Stimulated activated CD4-positive, alpha-beta T cell treated with anti-CD3 and anti-CD28 coated beads, Interleukin-12 subunit alpha, Interleukin-12 subunit beta, amount 100 ng/mL, for 48 hours (primary cell): ENCODE data around the gene MAP3K19.
A peak's percentile ranks its signal among the peaks of the same experiment; 100 is the strongest.
"Not testable (repeated sequence)": the region's sequence is repeated elsewhere in the genome, so short reads cannot be mapped to it uniquely, and the experiment has no call there.

ENCODE experiments used
- DNase-seq, 3 donors: peaks; one replicate each; pipeline ENCODE4 v3.0.0-alpha.2; 2020; ENCODE audit warnings: low read depth in 2 of 3, low spot score in 1 of 3

MAP3K19 gene

GRCh38 chr2:135047300-135047699 lies at the start of gene MAP3K19:
TSS of gene MAP3K19 (minus strand) at chr2:135047447. CDS start at chr2:135024647, 22,800 bp downstream.
- DNase-seq = no peak

GRCh38 chr2:135096665-135097446 lies 49.6 kb upstream of the MAP3K19 start:
- DNase-seq = no peak

- DNase-seq = no peak
Observed at GRCh38 chr2:135095591-135095990, 48.3 kb upstream of the MAP3K19 start.

- DNase-seq = no peak
Observed at GRCh38 chr2:135094508-135094907, 47.3 kb upstream of the MAP3K19 start.

GRCh38 chr2:135093670-135094330 lies 46.6 kb upstream of the MAP3K19 start:
- DNase-seq = no peak

GRCh38 chr2:135093193-135093592 lies 45.9 kb upstream of the MAP3K19 start:
- no peak for DNase-seq

- DNase-seq = no peak
Observed at GRCh38 chr2:135091681-135092080, 44.4 kb upstream of the MAP3K19 start.

GRCh38 chr2:135089597-135089996 lies 42.4 kb upstream of the MAP3K19 start:
- DNase-seq = not testable (repeated sequence)

GRCh38 chr2:135086222-135086621 lies 39.0 kb upstream of the MAP3K19 start:
- DNase-seq = no peak

- no peak for DNase-seq
Observed at GRCh38 chr2:135078417-135078816, 31.2 kb upstream of the MAP3K19 start.

- no peak for DNase-seq
Observed at GRCh38 chr2:135076556-135076955, 29.3 kb upstream of the MAP3K19 start.

GRCh38 chr2:135074216-135074615 lies 27.0 kb upstream of the MAP3K19 start:
- DNase-seq = no peak

GRCh38 chr2:135072125-135072997 lies 25.1 kb upstream of the MAP3K19 start:
- no peak for DNase-seq

GRCh38 chr2:135066710-135067109 lies 19.5 kb upstream of the MAP3K19 start:
- no peak for DNase-seq

- DNase-seq = no peak
Observed at GRCh38 chr2:135064149-135064548, 16.9 kb upstream of the MAP3K19 start.

- DNase-seq = no peak
Observed at GRCh38 chr2:135063210-135063609, 16.0 kb upstream of the MAP3K19 start.

GRCh38 chr2:135059577-135059976 lies 12.3 kb upstream of the MAP3K19 start:
- no peak for DNase-seq

- no peak for DNase-seq
Observed at GRCh38 chr2:135056790-135057189, 9.5 kb upstream of the MAP3K19 start.

- no peak for DNase-seq
Observed at GRCh38 chr2:135055182-135055786, 8.0 kb upstream of the MAP3K19 start.

- DNase-seq = peak; percentile 10 to 30 (median 30)
Observed at GRCh38 chr2:135052997-135053474, 5.8 kb upstream of the MAP3K19 start.
